GM12864 (cell line): Measurements from ENCODE around the gene CFAP97D1.

Experiments
- DNase-seq: peaks from one replicate; pipeline ENCODE4 v3.0.0-alpha.2; 2011; ENCODE audit warnings: low read depth
- H3K4me3 ChIP-seq: 2 replicates; pipeline ENCODE4 v1.5.1; 2011; ENCODE audit warnings: mild to moderate bottlenecking, low read depth, low read length, control low read depth
- TF ChIP-seq, protein P1 (sequence below): IDR thresholded peaks from 2 replicates; pipeline ENCODE4 v1.5.1; 2011; ENCODE audit warnings: low read depth, mild to moderate bottlenecking, moderate library complexity, low read length, control low read depth, inconsistent platforms; ENCODE audit errors: missing control alignments

CFAP97D1 gene

DNA sequence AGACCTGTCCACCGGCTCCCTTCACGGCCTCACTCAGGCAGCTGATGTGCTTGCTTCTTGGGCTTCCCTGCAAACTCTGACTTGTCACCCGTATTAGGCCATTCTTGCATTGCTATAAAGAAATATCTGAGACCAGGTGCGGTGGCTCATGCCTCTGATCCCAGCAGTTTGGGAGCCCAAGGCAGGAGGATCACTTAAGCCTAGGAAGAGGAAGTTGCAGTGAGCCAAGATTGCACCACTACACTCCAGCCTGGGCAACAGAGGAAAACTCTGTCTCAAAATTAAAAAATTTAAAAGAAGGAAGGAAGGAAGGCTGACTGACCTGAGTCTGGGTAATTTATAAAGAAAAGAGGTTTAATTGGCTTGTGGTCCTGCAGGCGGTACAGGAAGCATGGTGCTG lies 38.6 kb upstream of the CFAP97D1 start:
- TF ChIP-seq, protein P1, sequence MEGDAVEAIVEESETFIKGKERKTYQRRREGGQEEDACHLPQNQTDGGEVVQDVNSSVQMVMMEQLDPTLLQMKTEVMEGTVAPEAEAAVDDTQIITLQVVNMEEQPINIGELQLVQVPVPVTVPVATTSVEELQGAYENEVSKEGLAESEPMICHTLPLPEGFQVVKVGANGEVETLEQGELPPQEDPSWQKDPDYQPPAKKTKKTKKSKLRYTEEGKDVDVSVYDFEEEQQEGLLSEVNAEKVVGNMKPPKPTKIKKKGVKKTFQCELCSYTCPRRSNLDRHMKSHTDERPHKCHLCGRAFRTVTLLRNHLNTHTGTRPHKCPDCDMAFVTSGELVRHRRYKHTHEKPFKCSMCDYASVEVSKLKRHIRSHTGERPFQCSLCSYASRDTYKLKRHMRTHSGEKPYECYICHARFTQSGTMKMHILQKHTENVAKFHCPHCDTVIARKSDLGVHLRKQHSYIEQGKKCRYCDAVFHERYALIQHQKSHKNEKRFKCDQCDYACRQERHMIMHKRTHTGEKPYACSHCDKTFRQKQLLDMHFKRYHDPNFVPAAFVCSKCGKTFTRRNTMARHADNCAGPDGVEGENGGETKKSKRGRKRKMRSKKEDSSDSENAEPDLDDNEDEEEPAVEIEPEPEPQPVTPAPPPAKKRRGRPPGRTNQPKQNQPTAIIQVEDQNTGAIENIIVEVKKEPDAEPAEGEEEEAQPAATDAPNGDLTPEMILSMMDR, result no peak
- H3K4me3 ChIP-seq, result no peak overlapping the region
- no peak for DNase-seq

DNA sequence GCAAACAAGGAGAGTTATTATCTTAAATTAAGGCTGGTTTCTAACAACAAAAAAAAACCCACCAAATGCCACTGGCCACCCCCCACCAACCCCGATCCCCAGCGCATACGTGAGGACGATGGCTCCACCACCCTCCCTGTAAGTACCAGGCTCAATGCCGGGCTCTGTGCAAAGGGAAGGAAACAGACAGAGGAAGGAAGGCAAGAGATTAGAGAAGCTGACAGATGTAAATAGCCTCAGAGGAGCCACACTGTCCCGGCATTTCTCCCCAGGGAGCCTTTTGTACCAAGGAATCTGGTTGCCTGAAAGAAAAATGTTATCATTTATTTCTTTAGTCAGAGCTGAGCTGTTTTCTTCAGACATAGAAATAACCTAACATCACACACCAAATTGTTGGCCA lies 34.7 kb upstream of the CFAP97D1 start:
- DNase-seq, result no peak
- TF ChIP-seq, protein P1, result no peak
- no peak overlapping the region for H3K4me3 ChIP-seq

DNA sequence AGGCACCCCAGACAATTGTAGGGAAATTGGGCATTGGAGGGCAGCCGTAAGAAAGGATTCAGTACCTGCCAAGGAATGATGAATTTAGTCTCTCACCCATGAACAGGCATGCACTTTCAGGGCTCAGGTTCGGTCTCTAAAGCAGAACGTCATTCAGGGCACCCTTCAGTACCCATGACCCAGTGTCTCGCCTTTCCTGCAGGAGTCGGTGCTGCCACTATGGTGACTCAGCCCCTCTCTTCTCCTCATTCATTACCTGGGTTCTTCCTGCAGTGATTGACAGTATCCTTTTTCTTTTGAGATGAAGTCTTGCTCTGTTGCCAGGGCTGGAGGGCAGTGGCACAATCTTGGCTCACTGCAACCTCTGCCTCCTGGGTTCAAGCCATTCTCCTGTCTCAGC lies 30.1 kb upstream of the CFAP97D1 start:
- no peak overlapping the region for H3K4me3 ChIP-seq
- no peak for DNase-seq
- TF ChIP-seq, protein P1, result no peak

DNA sequence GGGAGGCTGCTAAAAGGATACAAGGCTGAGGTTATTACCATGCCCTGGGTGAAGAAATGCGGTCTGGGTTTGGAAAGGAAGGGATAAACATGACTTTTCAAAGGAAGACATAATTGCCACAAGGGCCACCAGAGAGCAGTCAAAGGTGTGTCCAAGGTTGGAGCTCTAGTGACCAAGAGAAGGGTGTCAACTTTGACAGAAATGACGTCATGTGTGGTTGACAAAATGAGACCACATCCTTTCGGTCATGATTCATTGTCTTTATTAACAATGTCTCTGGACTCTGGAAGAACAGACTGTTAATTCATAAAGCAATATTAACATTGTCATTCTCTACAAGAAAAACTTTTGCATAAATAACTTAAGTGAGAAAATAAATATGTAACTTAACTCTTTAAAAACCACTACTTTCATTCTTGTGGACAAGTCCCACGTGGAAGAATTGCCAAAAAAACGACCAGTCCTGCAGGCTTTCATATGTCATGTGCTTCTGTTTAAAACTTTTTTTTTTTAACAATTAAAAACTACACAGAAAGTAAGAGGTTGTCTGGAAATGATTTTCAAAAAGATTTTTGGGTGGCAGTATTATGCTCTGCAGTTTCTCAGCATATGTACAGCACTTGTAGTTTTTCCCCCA lies 26.6 kb upstream of the CFAP97D1 start:
- H3K4me3 ChIP-seq, result no peak overlapping the region
- no peak for DNase-seq
- TF ChIP-seq, protein P1, result no peak

DNA sequence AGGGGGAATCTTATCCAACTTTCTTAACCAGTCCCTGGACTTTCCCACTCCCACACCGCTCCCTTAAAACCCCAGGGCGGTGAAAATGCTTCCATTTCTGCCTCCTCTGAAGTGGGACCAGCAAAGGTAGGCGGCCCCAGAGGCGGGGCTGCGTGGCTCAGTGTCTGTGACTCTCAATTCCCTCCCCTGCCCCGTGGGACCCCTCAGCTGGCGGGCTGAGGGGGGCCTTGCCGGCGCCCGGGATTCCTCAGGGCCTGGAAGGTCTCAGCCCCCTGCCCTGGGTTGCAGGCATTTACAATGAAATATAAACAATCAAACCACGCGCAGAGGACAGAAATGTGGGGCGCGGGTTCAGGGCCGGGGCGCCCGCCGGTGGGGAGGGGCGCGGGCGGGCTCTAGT lies 25.3 kb upstream of the CFAP97D1 start:
- DNase-seq, result no peak
- H3K4me3 ChIP-seq, result no peak overlapping the region
- TF ChIP-seq, protein P1, result no peak

DNA sequence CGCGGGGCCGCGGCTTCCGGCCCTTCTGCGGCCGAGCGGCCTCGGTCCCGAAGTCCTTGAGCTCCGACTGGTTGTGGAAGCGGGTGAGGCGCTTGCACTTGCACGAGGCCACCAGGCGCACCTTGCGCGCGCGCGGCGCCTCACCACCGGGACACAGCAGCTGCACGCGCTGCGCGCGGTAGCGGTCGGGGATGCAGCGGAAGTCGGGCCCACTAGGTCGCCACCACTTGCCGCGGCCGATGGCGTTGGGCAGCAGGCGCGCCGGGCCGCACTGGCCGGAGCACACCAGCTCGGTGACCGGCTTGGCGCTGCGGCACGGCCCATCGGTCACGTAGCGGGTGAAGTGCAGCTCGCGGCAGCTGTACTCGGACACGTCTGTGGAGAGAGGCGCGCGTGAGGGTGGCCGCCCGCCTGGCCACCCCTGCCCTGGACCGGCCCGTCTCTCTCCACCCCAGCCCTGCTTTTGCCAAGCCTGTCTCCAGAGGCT lies 24.8 kb upstream of the CFAP97D1 start:
- H3K4me3 ChIP-seq, result no peak overlapping the region
- DNase-seq, result no peak

More for the DNA sequence above, 24.8 kb upstream of the CFAP97D1 start:
- TF ChIP-seq, protein P1, result no peak
